GDM1 (cell line): ENCODE measurements around the gene CSNK1G3.

Experiments used
- DNase-seq: peaks from one replicate; lab custom pipeline; 2025; lab: John Stamatoyannopoulos, UW

CSNK1G3 gene

DNA sequence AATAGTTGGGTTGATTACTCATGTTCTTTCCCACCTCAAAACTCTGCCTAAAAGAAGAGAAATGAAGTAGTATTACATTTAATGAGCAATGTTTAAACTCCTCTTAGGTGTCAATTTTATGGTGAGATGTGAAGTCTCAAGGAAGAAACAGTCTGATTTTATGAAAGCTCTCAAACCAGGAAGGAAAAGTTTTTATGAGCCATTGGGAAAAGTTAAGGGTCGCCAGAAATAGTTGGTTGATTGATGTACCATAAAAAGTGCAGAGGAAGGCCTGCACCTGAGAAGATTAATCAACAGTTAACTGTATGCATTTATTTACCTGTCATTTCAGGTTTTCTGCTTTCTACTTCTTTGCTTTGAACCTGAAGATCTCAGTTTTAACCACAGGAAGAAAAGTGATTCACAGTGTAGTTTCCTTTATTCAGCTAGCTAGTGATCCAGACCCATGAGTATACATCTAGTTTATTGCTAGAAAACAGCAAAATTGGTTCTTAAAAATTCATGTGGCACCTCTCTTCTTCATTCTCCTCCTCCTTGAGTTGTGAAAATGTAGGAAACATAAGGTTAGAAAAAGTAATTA, 133.1 kb downstream of the CSNK1G3 start:
- DNase-seq, result no peak

DNA sequence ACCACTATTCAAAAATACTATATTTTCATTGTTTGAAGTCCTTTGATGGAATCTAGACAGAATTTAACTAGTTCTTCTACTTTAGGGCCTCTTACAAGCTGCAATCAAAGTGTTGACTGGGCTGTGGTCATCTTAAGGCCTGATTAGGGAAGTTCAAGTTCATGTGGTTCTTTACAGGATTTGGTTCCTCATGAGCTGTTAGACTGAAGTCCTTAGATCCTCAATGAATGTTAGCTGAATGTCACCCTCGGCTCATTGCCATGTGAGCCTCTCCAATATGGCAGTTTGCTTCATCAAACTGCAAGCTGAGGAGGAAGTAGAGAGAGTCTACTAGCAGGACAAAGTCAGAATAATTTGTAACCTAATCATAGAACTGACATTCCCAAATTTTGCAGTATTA, 135.1 kb downstream of the CSNK1G3 start:
- no peak for DNase-seq

DNA sequence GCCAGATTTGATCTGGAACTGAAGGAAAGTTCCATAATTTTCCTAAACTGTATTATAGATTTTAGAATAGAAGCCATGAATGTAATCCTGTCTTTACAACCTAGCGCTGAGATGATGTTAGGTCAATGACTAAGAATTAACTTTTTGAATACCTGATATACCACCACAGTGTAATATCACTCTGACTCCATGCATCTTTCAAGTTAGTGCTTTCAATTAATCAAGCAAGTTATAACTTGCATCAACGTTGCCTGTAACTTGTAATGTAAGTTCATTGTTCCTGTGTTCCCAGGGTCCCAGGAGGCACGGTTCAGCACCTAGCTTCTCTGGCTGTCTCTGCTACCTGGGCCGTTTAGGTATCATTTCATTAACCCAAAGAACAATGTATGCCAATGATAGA, 139.3 kb downstream of the CSNK1G3 start:
- no peak for DNase-seq

DNA sequence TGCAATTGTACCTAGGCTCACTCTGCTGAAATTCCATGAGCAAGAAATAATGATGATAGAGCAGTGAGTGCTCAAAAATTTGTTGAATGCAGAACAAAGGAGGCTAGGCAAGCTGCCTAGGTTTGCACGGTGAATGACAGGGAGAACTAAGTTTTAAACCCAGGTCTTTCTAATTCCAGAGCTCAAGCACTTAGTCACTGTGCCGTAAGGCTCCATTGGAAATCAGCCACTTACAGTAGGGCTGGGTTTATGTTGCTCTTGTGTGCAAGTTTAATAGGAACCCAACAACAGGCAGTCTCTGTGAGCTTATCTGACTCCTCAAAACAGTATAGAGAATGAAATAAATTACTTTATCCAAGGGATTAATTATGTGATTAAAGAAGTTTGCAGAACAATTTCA, 147.0 kb downstream of the CSNK1G3 start:
- no peak for DNase-seq

- DNase-seq, result no peak
Measured at GRCh38 chr5:123659495-123659894, 147.5 kb downstream of the CSNK1G3 start.

GRCh38 chr5:123664961-123665360, 153.0 kb downstream of the CSNK1G3 start:
- DNase-seq, result no peak

- no peak for DNase-seq
Measured at GRCh38 chr5:123665822-123666371, 153.9 kb downstream of the CSNK1G3 start.
